Fibroblast of lung (primary cell): ENCODE results near the gene DEPDC5. TPM values are rescaled to one million over a fixed set of nuclear protein-coding genes. Genes with fewer than 3 reads are reported as not detected.

Source experiments
- DNase-seq, 2 donors: peaks; one replicate each; pipeline versions ENCODE4 v3.0.0 to v3.0.0-alpha.2; 2010; ENCODE audit warnings: low read depth in 2 of 2
- H2AFZ ChIP-seq: 2 replicates; pipeline ENCODE4 v1.5.1; 2012; ENCODE audit warnings: low read length, control low read depth, inconsistent platforms
- H3K27ac ChIP-seq: 2 replicates; pipeline ENCODE4 v1.5.1; 2011; ENCODE audit warnings: low read length, control low read depth; ENCODE audit not compliant: insufficient read depth
- H3K27me3 ChIP-seq: 2 replicates; pipeline ENCODE4 v1.5.1; 2011; ENCODE audit warnings: mild to moderate bottlenecking, low read length; ENCODE audit not compliant: control insufficient read depth, insufficient read depth
- H3K36me3 ChIP-seq: 2 replicates; pipeline ENCODE4 v1.5.1; 2011; ENCODE audit warnings: low read length; ENCODE audit not compliant: control insufficient read depth, insufficient read depth
- H3K4me1 ChIP-seq: 2 replicates; pipeline ENCODE4 v1.5.1; 2011; ENCODE audit warnings: low read length; ENCODE audit not compliant: control insufficient read depth, insufficient read depth; ENCODE audit errors: extremely low read depth
- H3K4me2 ChIP-seq: 2 replicates; pipeline ENCODE4 v1.5.1; 2011; ENCODE audit warnings: low read length, control low read depth; ENCODE audit not compliant: insufficient read depth; ENCODE audit errors: extremely low read depth
- H3K4me3 ChIP-seq, 4 experiments: fragments of 200-600 bp in 1 of 4; sonication (generic) in 1 of 4; replicated peaks in 1 of 4; 2 replicates each; pipeline ENCODE4 v1.5.1; 2011 to 2016; ENCODE audit warnings: low read length in 4 of 4, low read depth in 3 of 4, mild to moderate bottlenecking in 3 of 4, control low read depth in 2 of 4, inconsistent platforms in 1 of 4, mixed read lengths in 1 of 4; ENCODE audit not compliant: insufficient read depth in 1 of 4; ENCODE audit errors: control extremely low read depth in 1 of 4
- H3K79me2 ChIP-seq: 2 replicates; pipeline ENCODE4 v1.5.1; 2012; ENCODE audit warnings: mild to moderate bottlenecking, low read length, inconsistent platforms; ENCODE audit not compliant: control insufficient read depth, insufficient read depth
- H3K9ac ChIP-seq: 2 replicates; pipeline ENCODE4 v1.5.1; 2011; ENCODE audit warnings: mild to moderate bottlenecking, low read length, control low read depth; ENCODE audit not compliant: insufficient read depth
- H3K9me3 ChIP-seq: 2 replicates; pipeline ENCODE4 v1.5.1; 2012; ENCODE audit warnings: low read depth, low read length; ENCODE audit not compliant: control insufficient read depth, insufficient read depth
- H4K20me1 ChIP-seq: 2 replicates; pipeline ENCODE4 v1.5.1; 2011; ENCODE audit warnings: low read length; ENCODE audit not compliant: control insufficient read depth, insufficient read depth; ENCODE audit errors: extremely low read depth
- CTCF ChIP-seq, 2 donors: IDR thresholded peaks in 1 of 2; conservative IDR thresholded peaks in 1 of 2; 1 replicate in 1 of 2; 2 replicates in 1 of 2; pipeline ENCODE4 v1.5.1; 2011 to 2012; ENCODE audit warnings: low read length in 2 of 2, control low read depth in 1 of 2, inconsistent platforms in 1 of 2, low read depth in 1 of 2, mild to moderate bottlenecking in 1 of 2
- EZH2 ChIP-seq: IDR thresholded peaks from 2 replicates; pipeline ENCODE4 v1.5.1; 2012; ENCODE audit warnings: low read length, control low read depth, mild to moderate bottlenecking; ENCODE audit errors: missing control alignments
- polyA plus RNA-seq, 2 donors: library from polyadenylated mRNA; depleted of rRNA in 1 of 2; stranded (reverse) in 1 of 2; unstranded in 1 of 2; fragments of >200 nt; gene quantifications; 2 replicates each; pipeline ENCODE4 v1.2.1, GENCODE V29; 2011 to 2012; ENCODE audit warnings: missing spikeins in 1 of 2
- total RNA-seq: library from RNA; depleted of rRNA; stranded (reverse); fragments of >200 nt; gene quantifications from 2 replicates; pipeline ENCODE4 v1.2.1, GENCODE V29; 2014

The DEPDC5 gene
- total and polyA plus RNA-seq, 2 donors (not counting 1 experiment from before 2014, with no cell fraction given): 10.4 to 10.7 TPM

DNA sequence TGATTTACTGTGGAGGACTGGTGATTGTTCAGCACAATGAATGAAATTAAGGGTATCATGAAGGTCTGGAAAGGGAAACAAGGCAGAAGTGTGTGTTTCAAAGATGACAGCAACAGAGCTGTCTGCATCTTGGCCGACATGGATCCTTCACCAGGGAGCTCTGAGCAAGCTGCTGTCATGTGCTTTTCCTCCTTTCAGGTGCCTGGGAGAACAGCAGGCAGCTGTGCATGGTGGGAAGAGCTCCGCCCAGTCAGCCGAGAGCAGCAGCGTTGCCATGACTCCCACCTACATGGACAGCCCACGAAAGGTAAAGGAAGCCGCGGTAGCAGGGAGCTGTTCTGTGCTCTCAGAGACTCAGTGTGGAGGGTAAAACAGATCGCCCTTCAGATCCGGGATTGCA, 103.4 kb downstream of the DEPDC5 start:
- no peak overlapping the region for H3K4me2 ChIP-seq
- TF ChIP-seq EZH2 (no peak), CTCF (conservative IDR thresholded peaks at IDR 0.05 in 1 of 2, IDR thresholded peaks at IDR 0.05 in 1 of 2; ENCODE audit: low read depth in 1 of 2, low read length in 2 of 2) (no peak)
- H3K27ac ChIP-seq: no peak overlapping the region
- DNase-seq: no peak
- H3K4me3 ChIP-seq: no peak overlapping the region
- no peaks in the 10 kb centered on the region for H3K79me2 ChIP-seq
- no peaks in the 10 kb centered on the region for H4K20me1 ChIP-seq
- H3K9ac ChIP-seq: no peak overlapping the region
- no peaks in the 10 kb centered on the region for H3K27me3 ChIP-seq
- no peak overlapping the region for H2AFZ ChIP-seq
- H3K36me3 ChIP-seq: no peaks in the 10 kb centered on the region
- peaks cover 3% of the 10 kb centered on the region for H3K4me1 ChIP-seq
- no peaks in the 10 kb centered on the region for H3K9me3 ChIP-seq

GRCh38 chr22:31861226-31861840, 107.5 kb downstream of the DEPDC5 start:
- Histone ChIP-seq H3K27me3 (no peaks in the 10 kb centered on the region), H3K4me2 (no peak overlapping the region), H4K20me1 (no peaks in the 10 kb centered on the region), H3K4me1 (peaks cover 3% of the 10 kb centered on the region), H3K27ac (no peak overlapping the region), H2AFZ (no peak overlapping the region), H3K4me3 (no peak overlapping the region), H3K9ac (no peak overlapping the region), H3K9me3 (no peaks in the 10 kb centered on the region), H3K36me3 (no peaks in the 10 kb centered on the region), H3K79me2 (no peaks in the 10 kb centered on the region)
- TF ChIP-seq CTCF (conservative IDR thresholded peaks at IDR 0.05 in 1 of 2, IDR thresholded peaks at IDR 0.05 in 1 of 2; ENCODE audit: low read depth in 1 of 2, low read length in 2 of 2) (no peak), EZH2 (no peak)
- DNase-seq: no peak

- no peaks in the 10 kb centered on the region for H3K27me3 ChIP-seq
- H3K9me3 ChIP-seq: no peaks in the 10 kb centered on the region
- no peak overlapping the region for H3K4me2 ChIP-seq
- no peak for TF ChIP-seq EZH2
- no peak for TF ChIP-seq CTCF (conservative IDR thresholded peaks at IDR 0.05 in 1 of 2, IDR thresholded peaks at IDR 0.05 in 1 of 2; ENCODE audit: low read depth in 1 of 2, low read length in 2 of 2)
- H3K79me2 ChIP-seq: no peaks in the 10 kb centered on the region
- no peak overlapping the region for H3K4me3 ChIP-seq
- no peak for DNase-seq
- H4K20me1 ChIP-seq: no peaks in the 10 kb centered on the region
- no peaks in the 10 kb centered on the region for H3K4me1 ChIP-seq
- no peaks in the 10 kb centered on the region for H3K36me3 ChIP-seq
- no peak overlapping the region for H3K27ac ChIP-seq
- H3K9ac ChIP-seq: no peak overlapping the region
- H2AFZ ChIP-seq: no peak overlapping the region
Measured at GRCh38 chr22:31866918-31867317, 113.1 kb downstream of the DEPDC5 start.
